IgD-negative memory B cell (primary cell): ENCODE results near the gene TMEM132D. TPM values are rescaled to one million over a fixed set of nuclear protein-coding genes. Genes with fewer than 3 reads are reported as not detected.
"Not testable (repeated sequence)": the region's sequence is repeated elsewhere in the genome, so short reads cannot be mapped to it uniquely, and the experiment has no call there.

Source experiments
- H3K27ac Mint-ChIP-seq, 3 donors: one replicate each; pipeline ENCODE4 v1.8.0; 2020 to 2022; ENCODE audit warnings: mild to moderate bottlenecking in 3 of 3, mixed read lengths in 3 of 3, moderate library complexity in 1 of 3
- H3K27me3 Mint-ChIP-seq: one replicate; pipeline ENCODE4 v1.8.0; 2021; ENCODE audit warnings: mixed read lengths
- H3K36me3 Mint-ChIP-seq: one replicate; pipeline ENCODE4 v1.8.0; 2020; ENCODE audit warnings: mild to moderate bottlenecking, mixed read lengths
- H3K4me1 Mint-ChIP-seq, 3 donors: one replicate each; pipeline ENCODE4 v1.8.0; 2020 to 2022; ENCODE audit warnings: mixed read lengths in 3 of 3, mild to moderate bottlenecking in 1 of 3
- H3K4me3 Mint-ChIP-seq, 4 donors: one replicate each; pipeline ENCODE4 v1.8.0; 2020 to 2022; ENCODE audit warnings: mild to moderate bottlenecking in 4 of 4, mixed read lengths in 4 of 4, moderate library complexity in 3 of 4
- H3K9me3 Mint-ChIP-seq, 3 donors: one replicate each; pipeline ENCODE4 v1.8.0; 2020 to 2021; ENCODE audit warnings: mixed read lengths in 3 of 3, mild to moderate bottlenecking in 1 of 3
- polyA plus RNA-seq: library from polyadenylated mRNA; unstranded; fragments of 300-500 nt; fragmentation: Illumina TruSeq; gene quantifications from one replicate; pipeline ENCODE4 v1.2.3, GENCODE V29; 2021

The TMEM132D gene
- polyA plus RNA-seq, 1 donor from 2014 or later, result not detected

GRCh38 chr12:129899045-129899444 lies 4.8 kb downstream of the TMEM132D start:
- not testable (repeated sequence) for H3K27me3 Mint-ChIP-seq, H3K36me3 Mint-ChIP-seq, H3K9me3 Mint-ChIP-seq, H3K4me3 Mint-ChIP-seq, H3K4me1 Mint-ChIP-seq, H3K27ac Mint-ChIP-seq

- no peak overlapping the region for H3K4me3 Mint-ChIP-seq
- no peak overlapping the region for H3K27ac Mint-ChIP-seq
- H3K36me3 Mint-ChIP-seq, result peaks cover 2% of the 10 kb centered on the region
- peaks cover 3 to 9% (median 3%) of the 10 kb centered on the region in 3 donors for H3K9me3 Mint-ChIP-seq
- no peaks in the 10 kb centered on the region for H3K27me3 Mint-ChIP-seq
- no peaks in the 10 kb centered on the region for H3K4me1 Mint-ChIP-seq
These were observed 10.1 kb downstream of the TMEM132D start for GRCh38 chr12:129893691-129894090.

- H3K4me1 Mint-ChIP-seq, result no peaks in the 10 kb centered on the region
- no peak overlapping the region for H3K4me3 Mint-ChIP-seq
- H3K27me3 Mint-ChIP-seq, result no peaks in the 10 kb centered on the region
- H3K36me3 Mint-ChIP-seq, result no peaks in the 10 kb centered on the region
- peaks cover 0 to 3% (median 3%) of the 10 kb centered on the region in 3 donors for H3K9me3 Mint-ChIP-seq
- no peak overlapping the region for H3K27ac Mint-ChIP-seq
These were observed 16.7 kb downstream of the TMEM132D start for GRCh38 chr12:129887101-129887500.

DNA sequence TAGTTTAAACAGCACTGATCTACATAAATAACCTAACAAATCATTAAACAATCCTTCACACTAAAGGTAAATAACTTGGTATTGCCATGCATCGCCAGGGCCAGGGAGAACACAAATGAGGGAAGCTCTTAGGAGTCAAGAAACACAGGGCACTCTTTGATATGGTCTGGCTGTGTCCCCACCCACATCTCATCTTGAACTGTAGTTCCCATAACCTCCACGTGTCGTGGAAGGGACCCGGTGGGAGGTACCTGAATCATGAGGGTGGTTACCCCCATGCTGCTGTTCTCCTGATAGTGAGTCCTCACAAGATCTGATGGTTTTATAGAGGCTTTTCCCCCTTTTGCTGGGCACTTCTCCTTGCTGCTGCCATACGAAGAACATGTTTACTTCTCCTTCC lies 17.3 kb downstream of the TMEM132D start:
- no peaks in the 10 kb centered on the region for H3K27me3 Mint-ChIP-seq
- no peak overlapping the region for H3K4me3 Mint-ChIP-seq
- H3K27ac Mint-ChIP-seq, result no peak overlapping the region
- no peaks in the 10 kb centered on the region for H3K36me3 Mint-ChIP-seq
- no peaks in the 10 kb centered on the region for H3K4me1 Mint-ChIP-seq
- H3K9me3 Mint-ChIP-seq, result peaks cover 0 to 3% (median 3%) of the 10 kb centered on the region in 3 donors

GRCh38 chr12:129885287-129885686 lies 18.5 kb downstream of the TMEM132D start:
- Mint-ChIP-seq H3K4me1 (no peaks in the 10 kb centered on the region), H3K27me3 (no peaks in the 10 kb centered on the region), H3K4me3 (no peak overlapping the region), H3K36me3 (no peaks in the 10 kb centered on the region), H3K9me3 (peaks cover 0 to 3% (median 0%) of the 10 kb centered on the region in 3 donors), H3K27ac (no peak overlapping the region)

DNA sequence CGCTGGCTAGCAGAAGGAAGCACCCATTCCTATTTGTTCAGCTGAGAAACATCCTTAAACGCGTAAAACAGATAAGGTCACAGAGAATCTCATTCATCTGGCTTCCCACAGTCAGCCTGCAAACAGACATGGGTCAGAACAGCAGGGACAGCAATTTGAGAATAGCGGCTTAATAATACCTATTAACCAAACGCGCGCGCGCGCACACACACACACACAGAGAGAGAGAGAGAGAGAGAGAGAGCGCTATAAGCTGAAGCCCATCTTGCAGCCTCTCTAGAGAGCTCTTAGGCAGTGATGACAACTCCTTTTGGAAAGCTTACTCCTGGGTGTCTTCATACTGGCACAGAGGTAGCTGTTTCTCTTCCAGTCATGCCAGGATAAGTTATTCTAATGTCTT lies 26.4 kb downstream of the TMEM132D start:
- no peaks in the 10 kb centered on the region for H3K4me1 Mint-ChIP-seq
- H3K4me3 Mint-ChIP-seq, result no peak overlapping the region
- H3K27me3 Mint-ChIP-seq, result peaks cover 1% of the 10 kb centered on the region
- no peak overlapping the region for H3K27ac Mint-ChIP-seq
- H3K9me3 Mint-ChIP-seq, result peaks cover 0 to 19% (median 2%) of the 10 kb centered on the region in 3 donors
- no peaks in the 10 kb centered on the region for H3K36me3 Mint-ChIP-seq

GRCh38 chr12:129873833-129874208 lies 30.0 kb downstream of the TMEM132D start:
- H3K27me3 Mint-ChIP-seq, result peaks cover 1% of the 10 kb centered on the region
- no peak overlapping the region for H3K4me3 Mint-ChIP-seq
- H3K4me1 Mint-ChIP-seq, result peaks cover 0 to 1% (median 0%) of the 10 kb centered on the region in 3 donors
- no peaks in the 10 kb centered on the region for H3K36me3 Mint-ChIP-seq
- peaks cover 2 to 7% (median 2%) of the 10 kb centered on the region in 3 donors for H3K9me3 Mint-ChIP-seq
- H3K27ac Mint-ChIP-seq, result no peak overlapping the region

DNA sequence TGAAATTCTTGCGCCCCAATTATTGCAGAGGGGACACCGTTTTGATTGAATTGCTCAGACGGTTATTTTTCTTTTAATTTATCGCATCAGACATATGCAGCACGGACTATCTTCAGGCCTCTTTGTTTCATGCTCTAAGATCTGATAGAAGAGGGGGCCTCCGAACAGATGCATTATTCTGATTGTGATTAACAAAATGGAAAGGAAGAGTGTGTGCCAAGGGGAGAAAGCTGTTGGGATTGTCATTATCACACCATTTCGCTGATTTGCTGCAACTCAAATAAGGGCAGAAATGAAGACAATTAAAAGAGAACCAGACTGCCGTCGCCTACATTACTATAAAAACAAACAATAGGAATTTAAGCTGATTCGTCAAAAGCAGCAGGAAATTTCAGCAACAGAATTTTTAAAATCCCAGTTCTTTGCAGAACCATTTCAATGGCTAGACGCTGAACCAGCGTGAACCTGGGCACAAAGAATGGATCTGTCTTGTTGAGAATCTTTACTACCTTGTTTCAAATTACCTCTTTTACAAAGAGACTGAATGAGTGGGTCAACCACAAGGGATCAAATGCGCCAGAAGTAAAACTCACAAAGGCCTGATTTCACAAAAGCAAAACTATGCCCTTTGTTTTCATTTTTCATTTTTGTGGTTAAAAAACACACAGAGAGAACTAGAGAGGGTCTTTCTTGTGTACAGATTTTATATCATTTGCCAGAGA lies 30.6 kb downstream of the TMEM132D start:
- Mint-ChIP-seq H3K27ac (no peak overlapping the region), H3K4me3 (no peak overlapping the region), H3K27me3 (peaks cover 1% of the 10 kb centered on the region), H3K4me1 (peaks cover 0 to 1% (median 0%) of the 10 kb centered on the region in 3 donors), H3K36me3 (no peaks in the 10 kb centered on the region), H3K9me3 (peaks cover 2 to 7% (median 2%) of the 10 kb centered on the region in 3 donors)

GRCh38 chr12:129871991-129872972 lies 31.5 kb downstream of the TMEM132D start:
- Mint-ChIP-seq H3K9me3 (peaks cover 2 to 7% (median 2%) of the 10 kb centered on the region in 3 donors), H3K4me3 (peak overlapping the region in 2 of 4 donors; percentile 47 to 49), H3K36me3 (no peaks in the 10 kb centered on the region), H3K4me1 (peaks cover 0 to 1% (median 0%) of the 10 kb centered on the region in 3 donors), H3K27me3 (peaks cover 1% of the 10 kb centered on the region), H3K27ac (no peak overlapping the region)

- no peaks in the 10 kb centered on the region for H3K36me3 Mint-ChIP-seq
- no peak overlapping the region for H3K27ac Mint-ChIP-seq
- peaks cover 2 to 4% (median 3%) of the 10 kb centered on the region in 3 donors for H3K9me3 Mint-ChIP-seq
- peaks cover 0 to 1% (median 0%) of the 10 kb centered on the region in 3 donors for H3K4me1 Mint-ChIP-seq
- no peaks in the 10 kb centered on the region for H3K27me3 Mint-ChIP-seq
- no peak overlapping the region for H3K4me3 Mint-ChIP-seq
These were observed 33.0 kb downstream of the TMEM132D start for GRCh38 chr12:129870796-129871195.

GRCh38 chr12:129870136-129870535 lies 33.7 kb downstream of the TMEM132D start:
- Mint-ChIP-seq H3K4me3 (peak overlapping the region in 1 of 4 donors; percentile 70), H3K4me1 (peaks cover 0 to 1% (median 0%) of the 10 kb centered on the region in 3 donors), H3K27ac (no peak overlapping the region), H3K27me3 (no peaks in the 10 kb centered on the region), H3K9me3 (peaks cover 3 to 9% (median 6%) of the 10 kb centered on the region in 3 donors), H3K36me3 (no peaks in the 10 kb centered on the region)

- H3K36me3 Mint-ChIP-seq, result no peaks in the 10 kb centered on the region
- peaks cover 0 to 1% (median 0%) of the 10 kb centered on the region in 3 donors for H3K4me1 Mint-ChIP-seq
- no peaks in the 10 kb centered on the region for H3K27me3 Mint-ChIP-seq
- H3K9me3 Mint-ChIP-seq, result peaks cover 3 to 11% (median 6%) of the 10 kb centered on the region in 3 donors
- H3K27ac Mint-ChIP-seq, result no peak overlapping the region
- H3K4me3 Mint-ChIP-seq, result no peak overlapping the region
These were observed 35.2 kb downstream of the TMEM132D start for GRCh38 chr12:129868575-129868974.

DNA sequence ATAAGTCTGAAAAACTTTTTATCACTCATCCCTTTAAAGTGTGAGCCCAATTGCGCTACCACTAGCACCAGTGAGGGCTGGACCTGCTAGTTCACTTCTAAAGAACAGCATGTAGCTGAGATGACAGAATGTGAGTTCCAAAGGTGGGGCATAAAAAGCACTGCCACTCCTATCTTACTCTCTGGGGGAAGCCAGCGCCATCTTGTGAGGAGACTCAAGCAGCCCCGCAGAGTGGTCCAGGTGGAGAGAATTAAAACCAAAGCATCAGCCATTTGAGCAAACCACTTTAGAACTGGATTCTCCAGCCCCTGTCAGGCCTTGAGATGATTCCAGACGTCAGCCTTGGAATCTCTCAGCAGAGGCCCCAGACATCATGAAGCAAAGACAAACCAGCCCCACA lies 39.9 kb downstream of the TMEM132D start:
- no peaks in the 10 kb centered on the region for H3K4me1 Mint-ChIP-seq
- H3K36me3 Mint-ChIP-seq, result no peaks in the 10 kb centered on the region
- no peak overlapping the region for H3K4me3 Mint-ChIP-seq
- H3K27ac Mint-ChIP-seq, result no peak overlapping the region
- H3K27me3 Mint-ChIP-seq, result no peaks in the 10 kb centered on the region
- peaks cover 2 to 15% (median 10%) of the 10 kb centered on the region in 3 donors for H3K9me3 Mint-ChIP-seq

DNA sequence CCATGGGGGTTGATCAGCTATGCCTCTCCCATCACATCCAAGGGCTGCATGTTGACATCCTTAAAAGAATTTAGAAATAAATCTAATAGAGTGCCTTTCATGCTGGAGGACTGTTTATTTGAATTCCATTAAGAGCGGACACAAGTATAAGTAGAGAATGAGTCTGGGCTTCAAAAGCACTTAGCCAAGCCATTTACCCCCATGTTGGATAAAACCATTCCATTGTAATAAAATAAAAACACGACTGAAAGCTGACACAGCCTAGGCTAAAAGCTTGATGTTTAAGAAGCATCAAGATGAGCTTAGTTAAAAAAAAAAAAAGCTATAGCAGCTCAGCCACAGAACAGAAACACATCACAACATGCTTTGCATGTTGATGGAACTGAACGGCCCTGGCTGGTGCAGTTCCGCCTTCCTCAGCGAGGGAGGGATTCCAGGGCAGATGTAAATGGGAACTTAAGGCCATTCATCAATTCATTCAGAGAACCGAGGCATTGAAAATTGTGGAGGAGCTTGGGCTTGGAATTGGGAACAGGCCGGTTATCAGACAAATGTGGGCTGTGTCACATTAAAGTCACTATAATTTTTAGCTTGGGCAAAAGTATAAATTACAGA lies 41.2 kb downstream of the TMEM132D start:
- no peak overlapping the region for H3K4me3 Mint-ChIP-seq
- H3K9me3 Mint-ChIP-seq, result peaks cover 2 to 15% (median 10%) of the 10 kb centered on the region in 3 donors
- H3K27ac Mint-ChIP-seq, result no peak overlapping the region
- H3K4me1 Mint-ChIP-seq, result no peaks in the 10 kb centered on the region
- no peaks in the 10 kb centered on the region for H3K27me3 Mint-ChIP-seq
- H3K36me3 Mint-ChIP-seq, result no peaks in the 10 kb centered on the region

GRCh38 chr12:129861951-129862350 lies 41.9 kb downstream of the TMEM132D start:
- Mint-ChIP-seq H3K4me3 (no peak overlapping the region), H3K4me1 (no peaks in the 10 kb centered on the region), H3K27me3 (no peaks in the 10 kb centered on the region), H3K9me3 (peaks cover 0 to 15% (median 10%) of the 10 kb centered on the region in 3 donors), H3K36me3 (no peaks in the 10 kb centered on the region), H3K27ac (no peak overlapping the region)
